GM18505 (cell line): ENCODE measurements around the gene PLGRKT.
"Not testable (repeated sequence)": the region's sequence is repeated elsewhere in the genome, so short reads cannot be mapped to it uniquely, and the experiment has no call there.

ENCODE experiments used
- ATAC-seq: cut with Tn5 transposase; IDR thresholded peaks from one replicate; pipeline ENCODE4 v1.9.1; 2021; ENCODE audit not compliant: unreplicated experiment
- POLR2A ChIP-seq: IDR thresholded peaks from 4 replicates; pipeline ENCODE4 v1.6.1; 2011; ENCODE audit warnings: borderline replicate concordance; ENCODE audit not compliant: insufficient read depth, insufficient read length; ENCODE audit errors: extremely low read depth

Gene PLGRKT

GRCh38 chr9:5429873-5430564, 7.7 kb downstream of the PLGRKT start:
- ATAC-seq = no peak
- TF ChIP-seq POLR2A = no peak

- no peak for ATAC-seq
- TF ChIP-seq POLR2A = no peak
These were observed 8.8 kb downstream of the PLGRKT start for GRCh38 chr9:5428794-5429528.

- ATAC-seq = no peak
- no peak for TF ChIP-seq POLR2A
These were observed 9.6 kb downstream of the PLGRKT start for GRCh38 chr9:5428172-5428571.

- no peak for ATAC-seq
- TF ChIP-seq POLR2A = no peak
These were observed 10.7 kb downstream of the PLGRKT start for GRCh38 chr9:5427005-5427404.

GRCh38 chr9:5425006-5425628, 12.6 kb downstream of the PLGRKT start:
- no peak for ATAC-seq
- TF ChIP-seq POLR2A = no peak

- no peak for ATAC-seq
- no peak for TF ChIP-seq POLR2A
These were observed 15.4 kb downstream of the PLGRKT start for GRCh38 chr9:5422276-5422675.

- ATAC-seq = no peak
- no peak for TF ChIP-seq POLR2A
These were observed 16.6 kb downstream of the PLGRKT start for GRCh38 chr9:5421163-5421562.

GRCh38 chr9:5419987-5420386, 17.7 kb downstream of the PLGRKT start:
- no peak for TF ChIP-seq POLR2A
- no peak for ATAC-seq

- no peak for ATAC-seq
- no peak for TF ChIP-seq POLR2A
These were observed 19.2 kb downstream of the PLGRKT start for GRCh38 chr9:5418481-5418880.

GRCh38 chr9:5416953-5417352, 20.8 kb downstream of the PLGRKT start:
- no peak for TF ChIP-seq POLR2A
- ATAC-seq = no peak

- no peak for TF ChIP-seq POLR2A
- no peak for ATAC-seq
These were observed 29.1 kb downstream of the PLGRKT start for GRCh38 chr9:5408596-5408995.

- TF ChIP-seq POLR2A = no peak
- no peak for ATAC-seq
These were observed 35.5 kb downstream of the PLGRKT start for GRCh38 chr9:5402217-5402616.

- ATAC-seq = not testable (repeated sequence)
These were observed 40.2 kb downstream of the PLGRKT start for GRCh38 chr9:5397547-5397946.

GRCh38 chr9:5395428-5395827, 42.3 kb downstream of the PLGRKT start:
- ATAC-seq = no peak
- TF ChIP-seq POLR2A = no peak

- ATAC-seq = not testable (repeated sequence)
These were observed 43.7 kb downstream of the PLGRKT start for GRCh38 chr9:5393976-5394375.

- no peak for TF ChIP-seq POLR2A
- ATAC-seq = no peak
These were observed 44.2 kb downstream of the PLGRKT start for GRCh38 chr9:5393497-5393896.
